Measurements from ENCODE around the gene BEGAIN.

BEGAIN gene

DNA sequence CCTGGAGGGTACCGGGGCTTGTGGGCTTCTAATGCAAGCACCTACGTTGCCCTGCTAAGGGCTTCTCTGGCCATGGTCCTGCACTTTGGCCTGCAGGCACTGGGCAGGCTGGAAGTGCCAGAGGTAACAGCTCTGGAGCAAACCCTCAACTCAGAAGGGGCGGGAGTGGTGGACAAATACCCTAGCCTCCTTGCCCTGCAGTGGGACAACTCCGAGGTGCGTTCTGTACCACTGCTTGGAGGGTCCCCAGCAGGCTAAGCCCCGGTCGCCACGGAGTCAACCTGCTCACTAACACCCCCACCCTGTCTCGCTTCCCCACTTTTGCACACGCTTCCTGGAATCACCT, 20.4 kb upstream of the BEGAIN start:
- CTCF ChIA-PET, result interaction anchor here (0.6 kb wide), 1 partner anchor 12 kb away, joined by 3 read pairs; no protein-coding TSS in a partner anchor
- TF ChIP-seq, protein P1, sequence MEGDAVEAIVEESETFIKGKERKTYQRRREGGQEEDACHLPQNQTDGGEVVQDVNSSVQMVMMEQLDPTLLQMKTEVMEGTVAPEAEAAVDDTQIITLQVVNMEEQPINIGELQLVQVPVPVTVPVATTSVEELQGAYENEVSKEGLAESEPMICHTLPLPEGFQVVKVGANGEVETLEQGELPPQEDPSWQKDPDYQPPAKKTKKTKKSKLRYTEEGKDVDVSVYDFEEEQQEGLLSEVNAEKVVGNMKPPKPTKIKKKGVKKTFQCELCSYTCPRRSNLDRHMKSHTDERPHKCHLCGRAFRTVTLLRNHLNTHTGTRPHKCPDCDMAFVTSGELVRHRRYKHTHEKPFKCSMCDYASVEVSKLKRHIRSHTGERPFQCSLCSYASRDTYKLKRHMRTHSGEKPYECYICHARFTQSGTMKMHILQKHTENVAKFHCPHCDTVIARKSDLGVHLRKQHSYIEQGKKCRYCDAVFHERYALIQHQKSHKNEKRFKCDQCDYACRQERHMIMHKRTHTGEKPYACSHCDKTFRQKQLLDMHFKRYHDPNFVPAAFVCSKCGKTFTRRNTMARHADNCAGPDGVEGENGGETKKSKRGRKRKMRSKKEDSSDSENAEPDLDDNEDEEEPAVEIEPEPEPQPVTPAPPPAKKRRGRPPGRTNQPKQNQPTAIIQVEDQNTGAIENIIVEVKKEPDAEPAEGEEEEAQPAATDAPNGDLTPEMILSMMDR (conservative IDR thresholded peaks at IDR 0.05; ENCODE audit: low read depth), result no peak
- DNase-seq (ENCODE audit: low spot score), result no peak
- POLR2A ChIA-PET (ENCODE audit: low non-redundant PET), result no interaction called here
- H3K27ac ChIP-seq, result no peak overlapping the region

DNA sequence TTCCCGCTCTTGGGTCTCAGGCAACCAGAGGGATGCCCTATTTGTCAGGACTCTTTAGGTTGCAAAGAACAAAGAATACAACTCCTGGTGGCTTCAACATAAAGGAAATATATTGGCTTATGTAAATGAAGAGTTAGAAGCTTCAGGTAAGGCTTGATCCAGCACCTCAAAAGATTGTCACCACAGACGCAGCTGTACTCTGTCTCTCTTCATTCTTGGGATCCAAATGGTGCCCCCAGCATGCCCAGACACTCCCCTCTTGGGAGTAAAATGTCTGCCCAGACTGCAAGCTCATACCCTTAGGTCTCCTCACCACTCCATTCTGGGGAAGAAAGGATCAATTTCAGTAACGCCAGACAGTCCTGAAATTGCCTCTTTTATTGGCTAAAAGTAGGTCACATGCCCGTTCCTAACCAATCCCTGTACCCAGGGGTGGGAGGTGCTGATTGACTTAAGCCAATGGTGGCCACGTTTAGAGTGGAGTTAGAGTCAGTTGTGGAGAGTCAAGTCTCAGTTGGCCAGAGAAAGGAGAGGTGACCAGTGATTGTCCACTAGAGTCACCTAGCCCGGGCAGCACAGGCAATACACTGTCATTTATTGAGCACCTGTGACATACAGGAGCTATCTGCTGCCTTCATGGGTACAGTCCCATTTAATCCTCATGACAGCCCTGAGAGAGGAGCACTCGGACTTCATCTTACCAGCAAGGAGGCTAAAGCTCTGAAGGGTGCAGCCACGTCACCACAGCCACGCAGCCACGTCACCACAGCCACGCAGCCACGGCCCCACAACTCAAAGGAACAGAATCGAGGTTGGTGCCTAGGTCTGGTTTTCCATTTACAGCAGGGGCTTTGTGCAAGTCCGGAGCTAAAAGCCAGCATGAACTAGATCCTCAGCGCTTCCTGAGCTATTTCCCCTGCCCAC, 19.7 kb upstream of the BEGAIN start:
- DNase-seq (ENCODE audit: low spot score), result no peak
- no peak overlapping the region for H3K27ac ChIP-seq
- TF ChIP-seq, protein P1 (conservative IDR thresholded peaks at IDR 0.05; ENCODE audit: low read depth), result no peak
- POLR2A ChIA-PET (ENCODE audit: low non-redundant PET), result no interaction called here
- CTCF ChIA-PET, result interaction anchor here (0.6 kb wide), 2 partner anchors 11 to 54 kb away, joined by 3 read pairs; no protein-coding TSS in a partner anchor

DNA sequence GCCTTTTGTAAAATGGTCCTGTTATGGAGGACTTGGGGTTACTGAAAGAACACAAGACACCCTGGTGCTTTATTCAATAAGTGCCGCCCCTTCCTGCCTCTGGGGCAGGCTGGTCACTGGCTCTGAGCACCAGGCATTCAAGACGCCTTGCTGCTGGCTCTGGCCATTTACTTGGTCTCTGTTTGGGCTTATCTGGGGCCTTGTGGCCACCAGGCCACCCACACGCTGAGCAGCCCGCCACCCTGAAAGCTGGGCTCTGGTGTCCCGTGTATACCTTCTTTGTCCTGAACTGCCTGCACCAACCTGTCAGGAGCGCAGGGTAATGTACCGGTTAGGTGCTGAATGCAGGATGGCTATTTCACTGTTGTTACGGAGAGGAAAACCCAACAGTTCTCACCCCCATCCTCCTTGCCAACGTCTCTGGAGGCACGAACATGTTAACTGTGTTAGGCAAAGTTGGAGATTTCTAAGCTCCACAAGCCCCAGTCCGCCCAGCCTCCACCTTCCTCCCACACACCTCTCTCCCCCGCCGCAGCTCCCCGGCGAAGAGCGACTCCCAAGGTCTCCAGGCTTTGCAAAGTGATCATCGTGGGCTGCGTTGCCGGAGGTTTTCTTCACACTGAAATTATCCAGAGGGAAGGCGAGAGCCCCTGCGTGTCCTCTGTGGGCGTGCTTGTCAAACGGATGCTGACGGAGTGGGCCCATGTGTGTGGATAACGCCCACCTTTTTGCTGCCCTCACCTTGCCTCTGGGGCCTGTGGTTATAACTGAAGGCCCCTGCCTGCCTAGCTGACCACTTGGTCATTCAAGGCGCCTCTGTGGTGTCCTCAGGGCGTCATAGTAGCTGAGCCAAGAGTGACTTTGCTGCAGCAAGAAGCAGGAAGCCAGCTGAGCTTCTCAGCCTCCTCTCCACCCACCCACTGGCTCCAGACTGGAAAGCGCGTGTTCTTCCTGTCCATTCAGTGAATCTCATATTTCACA, 18.8 kb upstream of the BEGAIN start:
- DNase-seq (ENCODE audit: low spot score), result no peak
- ChIA-PET POLR2A (ENCODE audit: low non-redundant PET) (no interaction called here), CTCF (no interaction called here)
- H3K27ac ChIP-seq, result no peak overlapping the region
- TF ChIP-seq, protein P1 (conservative IDR thresholded peaks at IDR 0.05; ENCODE audit: low read depth), result no peak

DNA sequence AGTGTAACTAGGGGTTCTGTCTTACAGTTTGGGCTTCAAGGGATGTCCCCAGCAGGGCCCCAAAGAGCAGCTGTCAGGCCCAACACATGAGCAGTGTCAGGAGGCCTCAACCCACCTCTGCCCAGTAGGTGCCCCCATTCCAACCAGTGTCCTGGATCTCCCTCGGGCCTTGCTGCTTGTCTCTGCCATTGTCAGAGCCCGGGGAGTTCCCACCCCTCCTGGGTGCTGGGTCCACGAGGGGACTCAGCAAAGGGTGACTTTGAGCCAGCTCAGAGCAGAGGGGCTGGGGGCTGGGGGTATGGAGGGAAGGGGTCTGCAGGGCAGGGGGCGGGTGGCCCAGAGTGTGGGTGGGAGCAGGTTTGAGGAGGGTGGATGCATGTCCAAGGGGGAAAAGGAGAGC, 18.0 kb upstream of the BEGAIN start:
- no peak for DNase-seq (ENCODE audit: low spot score)
- no peak overlapping the region for H3K27ac ChIP-seq
- ChIA-PET POLR2A (ENCODE audit: low non-redundant PET) (no interaction called here), CTCF (interaction anchor here (0.6 kb wide), 1 partner anchor 47 kb away, joined by 3 read pairs; no protein-coding TSS in a partner anchor)
- TF ChIP-seq, protein P1 (conservative IDR thresholded peaks at IDR 0.05; ENCODE audit: low read depth), result no peak

DNA sequence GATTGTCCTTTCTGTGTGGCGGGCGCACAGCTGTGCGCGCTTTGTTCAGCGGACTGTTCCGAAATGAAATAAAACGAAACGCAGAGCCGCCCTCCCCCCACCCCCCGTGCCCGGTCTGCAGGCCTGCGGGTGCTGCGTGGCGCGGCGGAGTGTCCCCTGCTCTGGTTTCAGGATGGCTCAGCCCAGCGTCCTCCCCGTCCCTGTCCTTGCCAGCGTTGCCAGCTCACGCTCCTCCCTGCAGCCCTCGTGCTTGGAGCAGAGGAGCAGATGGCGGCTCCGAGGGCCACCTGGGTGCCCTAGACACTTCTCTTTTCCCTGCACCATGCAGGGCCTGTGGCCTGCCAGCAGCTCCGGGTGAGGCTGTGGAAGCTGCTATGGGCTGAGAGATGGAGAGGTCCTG, 17.5 kb upstream of the BEGAIN start:
- no peak overlapping the region for H3K27ac ChIP-seq
- ChIA-PET CTCF (interaction anchor here (0.6 kb wide), 1 partner anchor 48 kb away, joined by 3 read pairs; no protein-coding TSS in a partner anchor), POLR2A (ENCODE audit: low non-redundant PET) (no interaction called here)
- no peak for DNase-seq (ENCODE audit: low spot score)
- TF ChIP-seq, protein P1 (conservative IDR thresholded peaks at IDR 0.05; ENCODE audit: low read depth), result no peak

DNA sequence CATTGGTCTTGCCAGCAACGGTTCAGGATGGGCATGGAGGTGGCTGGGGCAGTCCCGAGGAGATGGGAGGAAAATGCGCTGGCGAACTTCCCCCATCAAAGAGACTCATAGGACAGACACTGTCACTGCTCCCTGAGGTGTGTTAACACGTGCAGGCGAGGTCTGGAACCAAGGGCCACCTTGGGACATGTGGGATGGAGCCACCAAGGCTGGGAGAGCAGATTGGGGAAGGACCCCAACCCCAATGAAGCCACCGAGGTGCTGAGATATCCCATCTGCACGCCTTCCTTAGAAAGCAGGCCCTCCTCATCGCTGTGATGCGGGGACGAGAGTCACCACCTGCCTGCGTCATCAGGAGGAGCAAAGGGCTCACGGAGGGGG, 16.9 kb upstream of the BEGAIN start:
- ChIA-PET CTCF (no interaction called here), POLR2A (ENCODE audit: low non-redundant PET) (no interaction called here)
- H3K27ac ChIP-seq, result no peak overlapping the region
- no peak for DNase-seq (ENCODE audit: low spot score)
- TF ChIP-seq, protein P1 (conservative IDR thresholded peaks at IDR 0.05; ENCODE audit: low read depth), result no peak
